Stimulated activated CD8-positive, alpha-beta memory T cell treated with anti-CD3 and anti-CD28 coated beads, Interleukin-15, amount 100 ng/mL, for 4 hours (primary cell): Measurements from ENCODE around the gene SLC1A3.

Experiments used
- DNase-seq, 2 donors: peaks; one replicate each; pipeline ENCODE4 v3.0.0-alpha.2; 2020; ENCODE audit warnings: low read depth in 2 of 2

The SLC1A3 gene

GRCh38 chr5:36685631-36686288, 79.4 kb downstream of the SLC1A3 start:
- DNase-seq: no peak

- no peak for DNase-seq
Measured at GRCh38 chr5:36686881-36687280, 80.5 kb downstream of the SLC1A3 start.

- no peak for DNase-seq
Measured at GRCh38 chr5:36688722-36689121, 82.3 kb downstream of the SLC1A3 start.

GRCh38 chr5:36689225-36689624, 82.8 kb downstream of the SLC1A3 start:
- no peak for DNase-seq

- DNase-seq: peak; percentile 20 to 27
Measured at GRCh38 chr5:36690041-36690961, 83.9 kb downstream of the SLC1A3 start.

- DNase-seq: no peak
Measured at GRCh38 chr5:36691226-36691625, 84.8 kb downstream of the SLC1A3 start.

GRCh38 chr5:36691696-36692371, 85.4 kb downstream of the SLC1A3 start:
- DNase-seq: no peak

GRCh38 chr5:36692791-36693763, 86.7 kb downstream of the SLC1A3 start:
- DNase-seq: no peak

GRCh38 chr5:36694351-36694750, 87.9 kb downstream of the SLC1A3 start:
- no peak for DNase-seq

GRCh38 chr5:36696059-36696673, 89.8 kb downstream of the SLC1A3 start:
- DNase-seq: no peak

- DNase-seq: no peak
Measured at GRCh38 chr5:36698031-36698430, 91.6 kb downstream of the SLC1A3 start.

- DNase-seq: no peak
Measured at GRCh38 chr5:36701085-36701698, 94.8 kb downstream of the SLC1A3 start.

GRCh38 chr5:36703245-36703860, 96.9 kb downstream of the SLC1A3 start:
- DNase-seq: no peak

GRCh38 chr5:36704131-36704530, 97.7 kb downstream of the SLC1A3 start:
- no peak for DNase-seq

- DNase-seq: no peak
Measured at GRCh38 chr5:36705055-36705454, 98.6 kb downstream of the SLC1A3 start.

- DNase-seq: no peak
Measured at GRCh38 chr5:36706662-36707061, 100.3 kb downstream of the SLC1A3 start.

GRCh38 chr5:36708996-36709395, 102.6 kb downstream of the SLC1A3 start:
- DNase-seq: no peak

- no peak for DNase-seq
Measured at GRCh38 chr5:36710039-36710438, 103.6 kb downstream of the SLC1A3 start.

GRCh38 chr5:36712706-36713105, 106.3 kb downstream of the SLC1A3 start:
- no peak for DNase-seq

- no peak for DNase-seq
Measured at GRCh38 chr5:36713541-36713940, 107.1 kb downstream of the SLC1A3 start.
